HEK293 (cell line): Measurements from ENCODE around the gene BEGAIN.

Source experiments
- CTCF ChIP-seq: fragments of 450-650 bp; formaldehyde crosslinking; IDR thresholded peaks from 2 replicates; pipeline ENCODE4 v1.5.1; 2016; ENCODE audit warnings: missing biosample characterization, missing genetic modification characterization
- PATZ1 ChIP-seq: fragments of 450-650 bp; formaldehyde crosslinking; IDR thresholded peaks from 2 replicates; pipeline ENCODE4 v1.5.1; 2016; ENCODE audit warnings: missing biosample characterization, missing genetic modification characterization
- YY1 ChIP-seq: fragments of 450-650 bp; formaldehyde crosslinking; IDR thresholded peaks from 2 replicates; pipeline ENCODE4 v1.5.1; 2018; ENCODE audit warnings: missing biosample characterization, missing genetic modification characterization
- ZFP41 ChIP-seq: fragments of 450-650 bp; formaldehyde crosslinking; IDR thresholded peaks from 2 replicates; pipeline ENCODE4 v1.5.1; 2016; ENCODE audit warnings: missing biosample characterization, missing genetic modification characterization, borderline replicate concordance
- ZNF18 ChIP-seq: fragments of 450-650 bp; formaldehyde crosslinking; IDR thresholded peaks from 2 replicates; pipeline ENCODE4 v1.5.1; 2016; ENCODE audit warnings: missing biosample characterization, missing genetic modification characterization
- ZNF366 ChIP-seq: fragments of 450-650 bp; formaldehyde crosslinking; conservative IDR thresholded peaks from 2 replicates; pipeline ENCODE4 v1.5.1; 2016; ENCODE audit warnings: missing biosample characterization, missing genetic modification characterization
- ZNF501 ChIP-seq: fragments of 450-650 bp; formaldehyde crosslinking; IDR thresholded peaks from 2 replicates; pipeline ENCODE4 v1.5.1; 2016; ENCODE audit warnings: missing biosample characterization, missing genetic modification characterization
- ZNF558 ChIP-seq: fragments of 450-650 bp; formaldehyde crosslinking; IDR thresholded peaks from 2 replicates; pipeline ENCODE4 v1.5.1; 2016; ENCODE audit warnings: missing biosample characterization, missing genetic modification characterization
- ZNF639 ChIP-seq: fragments of 450-650 bp; formaldehyde crosslinking; IDR thresholded peaks from 2 replicates; pipeline ENCODE4 v1.5.1; 2016; ENCODE audit warnings: missing biosample characterization, missing genetic modification characterization
- ZNF704 ChIP-seq: fragments of 450-650 bp; formaldehyde crosslinking; IDR thresholded peaks from 2 replicates; pipeline ENCODE4 v1.5.1; 2016; ENCODE audit warnings: missing biosample characterization, missing genetic modification characterization

- TF ChIP-seq ZNF18 (tag by site-specific recombination): no peak
- no peak for TF ChIP-seq ZNF501 (tag by site-specific recombination)
- TF ChIP-seq CTCF (tag by site-specific recombination): no peak
- no peak for TF ChIP-seq ZNF558 (tag by site-specific recombination)
- no peak for TF ChIP-seq ZFP41 (tag by site-specific recombination)
- no peak for TF ChIP-seq YY1 (tag by site-specific recombination)
- TF ChIP-seq ZNF366 (tag by site-specific recombination): no peak
- no peak for TF ChIP-seq ZNF639 (tag by site-specific recombination)
- TF ChIP-seq ZNF704 (tag by site-specific recombination): no peak
- no peak for TF ChIP-seq PATZ1
These were observed 35.7 kb upstream of the BEGAIN start for GRCh38 chr14:100622708-100623485.
